Spleen (tissue), 11 donors: ENCODE measurements around the gene ABHD2. TPM values are rescaled to one million over a fixed set of nuclear protein-coding genes. Genes with fewer than 3 reads are reported as not detected.

Experiments
- DNase-seq: peaks from one replicate; pipeline ENCODE4 v3.0.0-alpha.2; 2020
- H3K27ac ChIP-seq, 8 donors: fragments of 200-600 bp; sonication (generic) in 7 of 8; 1 replicate in 4 of 8; 2 replicates in 4 of 8; pipeline versions ENCODE4 v1.5.0 to v1.8.0; 2016 to 2021; ENCODE audit warnings: inconsistent platforms in 4 of 8, mild to moderate bottlenecking in 4 of 8, moderate library complexity in 1 of 8
- H3K27me3 ChIP-seq, 7 donors: fragments of 200-600 bp; sonication (generic) in 6 of 7; replicated peaks in 1 of 7; 1 replicate in 4 of 7; 2 replicates in 3 of 7; pipeline versions ENCODE4 v1.5.0 to v1.8.0; 2016 to 2021; ENCODE audit warnings: inconsistent platforms in 3 of 7, mild to moderate bottlenecking in 1 of 7
- H3K36me3 ChIP-seq, 6 donors: fragments of 200-600 bp; sonication (generic) in 5 of 6; 1 replicate in 4 of 6; 2 replicates in 2 of 6; pipeline versions ENCODE4 v1.5.0 to v1.8.0; 2016 to 2021; ENCODE audit warnings: inconsistent platforms in 2 of 6
- H3K4me1 ChIP-seq, 6 donors: fragments of 200-600 bp; sonication (generic) in 5 of 6; 1 replicate in 3 of 6; 2 replicates in 3 of 6; pipeline versions ENCODE4 v1.5.0 to v1.8.0; 2016 to 2021; ENCODE audit warnings: inconsistent platforms in 3 of 6
- H3K4me3 ChIP-seq, 8 donors: fragments of 200-600 bp; sonication (generic) in 7 of 8; 1 replicate in 4 of 8; 2 replicates in 4 of 8; pipeline versions ENCODE4 v1.5.0 to v1.8.0; 2016 to 2021; ENCODE audit warnings: inconsistent platforms in 4 of 8, mild to moderate bottlenecking in 4 of 8, moderate library complexity in 2 of 8
- H3K9me3 ChIP-seq, 8 donors: fragments of 200-600 bp; sonication (generic) in 7 of 8; 1 replicate in 4 of 8; 2 replicates in 4 of 8; pipeline versions ENCODE4 v1.5.0 to v1.8.0; 2016 to 2021; ENCODE audit warnings: inconsistent platforms in 4 of 8
- POLR2A ChIP-seq, 3 donors: fragments of 450-650 bp; IDR thresholded peaks; one replicate each; pipeline ENCODE4 v1.5.1; 2017; ENCODE audit warnings: antibody characterized with exemption in 3 of 3, mild to moderate bottlenecking in 1 of 3
- POLR2AphosphoS5 ChIP-seq, 3 donors: sonication (generic); formaldehyde crosslinking; IDR thresholded peaks; one replicate each; pipeline ENCODE4 v1.5.1; 2017; ENCODE audit warnings: antibody characterized with exemption in 3 of 3
- WGBS, 5 donors: extraction: QIAGEN DNeasy Blood & Tissue Kit in 3 of 5; methylation state at CpG; one replicate each; pipeline versions ENCODE4 v1.1.5 to v1.1.7; 2013 to 2018; 5-methylcytosine and 5-hydroxymethylcytosine counted together
- intact Hi-C: fragments of 100-400 bp; cut with DNase I; formaldehyde crosslinking; loops from one replicate; pipeline ENCODE4 v1.15.0; 2023; ENCODE audit warnings: low total_unique reads
- polyA plus RNA-seq, 3 donors: library from polyadenylated mRNA; stranded (reverse); fragments of 200-250 nt; gene quantifications; one replicate each; pipeline ENCODE4 v1.2.1, GENCODE V29; 2013
- total RNA-seq, 7 donors: library from RNA; depleted of rRNA in 3 of 7; stranded (reverse); fragments of >200 nt in 3 of 7; fragmentation: NEBNext Ultra II Directional in 4 of 7; extraction: Animal tissue kit (Norgen Biotek cat#: 25700) in 4 of 7; gene quantifications; one replicate each; pipeline versions ENCODE4 v1.1.0 to v1.2.1, GENCODE V29; 2016 to 2021
- TF ChIP-seq, protein P1 (sequence below), 11 experiments: fragments of 200-600 bp in 7 of 11; fragments of 450-650 bp in 4 of 11; sonication (generic) in 4 of 11; IDR thresholded peaks in 8 of 11; conservative IDR thresholded peaks in 3 of 11; 1 replicate in 7 of 11; 2 replicates in 4 of 11; pipeline versions ENCODE4 v1.4.0 to v1.8.0; 2016 to 2021; ENCODE audit warnings: antibody characterized with exemption in 11 of 11, inconsistent platforms in 4 of 11, mild to moderate bottlenecking in 1 of 11
- donor health status: healthy with polysubstance abuse.
- donor health status: DM: no; HTN: no; CAD: no; lungs with moderate emphysema.
- donor health status: DM: no; HTN: no; CAD: no.
- donor health status: Bipolar disorder and iron deficiency.
- donor health status: healthy.
- donor health status: DM: no; HTN: no; CAD: no.
- donor health status: DM: yes; HTN: yes; CAD: no.

Gene ABHD2
- total and polyA plus RNA-seq, 10 donors = 2.1 to 158 (median 106) TPM

- H3K36me3 ChIP-seq = peaks cover 0 to 7% (median 0%) of the 10 kb centered on the region in 6 donors
- peak overlapping the region in 1 of 8 donors; percentile 18 for H3K4me3 ChIP-seq
- TF ChIP-seq, protein P1, sequence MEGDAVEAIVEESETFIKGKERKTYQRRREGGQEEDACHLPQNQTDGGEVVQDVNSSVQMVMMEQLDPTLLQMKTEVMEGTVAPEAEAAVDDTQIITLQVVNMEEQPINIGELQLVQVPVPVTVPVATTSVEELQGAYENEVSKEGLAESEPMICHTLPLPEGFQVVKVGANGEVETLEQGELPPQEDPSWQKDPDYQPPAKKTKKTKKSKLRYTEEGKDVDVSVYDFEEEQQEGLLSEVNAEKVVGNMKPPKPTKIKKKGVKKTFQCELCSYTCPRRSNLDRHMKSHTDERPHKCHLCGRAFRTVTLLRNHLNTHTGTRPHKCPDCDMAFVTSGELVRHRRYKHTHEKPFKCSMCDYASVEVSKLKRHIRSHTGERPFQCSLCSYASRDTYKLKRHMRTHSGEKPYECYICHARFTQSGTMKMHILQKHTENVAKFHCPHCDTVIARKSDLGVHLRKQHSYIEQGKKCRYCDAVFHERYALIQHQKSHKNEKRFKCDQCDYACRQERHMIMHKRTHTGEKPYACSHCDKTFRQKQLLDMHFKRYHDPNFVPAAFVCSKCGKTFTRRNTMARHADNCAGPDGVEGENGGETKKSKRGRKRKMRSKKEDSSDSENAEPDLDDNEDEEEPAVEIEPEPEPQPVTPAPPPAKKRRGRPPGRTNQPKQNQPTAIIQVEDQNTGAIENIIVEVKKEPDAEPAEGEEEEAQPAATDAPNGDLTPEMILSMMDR (IDR thresholded peaks at IDR 0.05 in 8 of 11, conservative IDR thresholded peaks at IDR 0.05 in 3 of 11) = no peak
- TF ChIP-seq POLR2A (IDR thresholded peaks at IDR 0.05) (no peak), POLR2AphosphoS5 (IDR thresholded peaks at IDR 0.05) (peak in 1 of 3 donors; percentile 45)
- no peak for DNase-seq
- no peaks in the 10 kb centered on the region for H3K27me3 ChIP-seq
- intact Hi-C loops = no loop called here
- peak overlapping the region in 5 of 8 donors; percentile 48 to 89 (median 78) for H3K27ac ChIP-seq
- H3K4me1 ChIP-seq = peaks cover 0 to 54% (median 20%) of the 10 kb centered on the region in 6 donors
- H3K9me3 ChIP-seq = peaks cover 0 to 31% (median 30%) of the 10 kb centered on the region in 8 donors
- WGBS, 5 donors = 67 to 92% (median 78%) methylated on average over 7 of the region's 7 CpGs
Measured at GRCh38 chr15:89070197-89071124, 17.8 kb upstream of the ABHD2 start.

DNA sequence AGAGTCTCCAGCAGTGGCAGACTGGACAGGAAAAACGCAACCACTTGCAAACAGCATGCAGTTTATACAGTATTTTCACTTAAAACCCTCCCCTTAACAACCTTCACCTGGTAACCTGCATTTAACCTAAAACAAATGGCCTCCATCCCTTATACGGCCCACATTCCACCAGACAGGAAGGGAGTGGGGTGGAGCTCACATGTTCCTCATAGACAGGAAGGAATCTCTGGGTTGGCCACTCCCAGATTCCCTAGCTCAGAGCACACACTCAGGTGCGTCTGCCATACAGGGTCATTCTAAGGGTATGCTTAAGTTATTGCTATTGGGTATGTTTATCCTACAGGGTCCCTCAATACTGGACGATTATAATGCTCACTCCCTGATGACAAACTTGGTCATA, 16.8 kb upstream of the ABHD2 start:
- WGBS, 5 donors = 63 to 86% (median 68%) methylated on average over 4 of the region's 4 CpGs
- Histone ChIP-seq H3K27me3 (no peaks in the 10 kb centered on the region), H3K9me3 (peaks cover 0 to 21% (median 20%) of the 10 kb centered on the region in 8 donors), H3K4me3 (no peak overlapping the region), H3K36me3 (peaks cover 0 to 6% (median 0%) of the 10 kb centered on the region in 6 donors), H3K27ac (peak overlapping the region in 4 of 8 donors; percentile 35 to 89 (median 76)), H3K4me1 (peaks cover 0 to 54% (median 20%) of the 10 kb centered on the region in 6 donors)
- TF ChIP-seq POLR2A (IDR thresholded peaks at IDR 0.05) (no peak), POLR2AphosphoS5 (IDR thresholded peaks at IDR 0.05) (no peak)
- TF ChIP-seq, protein P1 (IDR thresholded peaks at IDR 0.05 in 8 of 11, conservative IDR thresholded peaks at IDR 0.05 in 3 of 11) = no peak
- no peak for DNase-seq
- intact Hi-C loops = no loop called here

DNA sequence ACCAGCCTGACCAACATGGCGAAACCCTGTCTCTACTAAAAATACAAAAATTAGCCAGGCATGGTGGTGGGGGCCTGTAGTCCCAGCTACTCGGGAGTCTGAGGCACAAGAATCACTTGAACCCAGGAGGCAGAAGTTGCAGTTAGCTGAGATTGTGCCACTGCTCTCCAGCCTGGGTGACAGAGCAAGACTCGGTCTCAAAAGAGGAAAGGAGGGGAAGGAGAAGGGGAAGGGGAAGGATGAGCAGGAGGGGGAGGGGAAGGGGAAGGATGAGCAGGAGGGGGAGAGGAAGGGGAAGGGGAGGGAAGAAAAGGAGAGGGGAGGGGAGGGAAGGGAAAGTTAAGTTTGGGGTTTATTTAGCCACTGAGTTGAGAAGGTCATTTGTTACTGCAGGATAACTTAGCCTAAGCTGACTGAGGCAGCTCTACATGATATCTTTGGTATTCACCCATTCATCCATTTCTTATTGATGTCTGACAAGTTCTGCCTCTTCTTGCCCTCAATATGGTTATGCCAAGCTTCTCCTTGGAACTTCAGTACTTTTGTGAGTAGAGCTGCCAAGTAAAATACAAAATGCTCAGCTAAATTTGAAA, 15.9 kb upstream of the ABHD2 start:
- TF ChIP-seq POLR2AphosphoS5 (IDR thresholded peaks at IDR 0.05) (no peak), POLR2A (IDR thresholded peaks at IDR 0.05) (no peak)
- TF ChIP-seq, protein P1 (IDR thresholded peaks at IDR 0.05 in 8 of 11, conservative IDR thresholded peaks at IDR 0.05 in 3 of 11) = no peak
- intact Hi-C loops = no loop called here
- peaks cover 0 to 12% (median 11%) of the 10 kb centered on the region in 8 donors for H3K9me3 ChIP-seq
- no peaks in the 10 kb centered on the region for H3K27me3 ChIP-seq
- no peak for DNase-seq
- peaks cover 0 to 54% (median 20%) of the 10 kb centered on the region in 6 donors for H3K4me1 ChIP-seq
- H3K36me3 ChIP-seq = no peaks in the 10 kb centered on the region
- 56 to 78% (median 65%) methylated on average over 3 of the region's 3 CpGs for WGBS, 5 donors
- H3K27ac ChIP-seq = peak overlapping the region in 4 of 8 donors; percentile 44 to 89 (median 76)
- peak overlapping the region in 1 of 8 donors; percentile 20 for H3K4me3 ChIP-seq
